ENCODE results near the gene RBMS3.

- TF ChIP-seq EZH2 (conservative IDR thresholded peaks at IDR 0.05; ENCODE audit: low read depth, low read length) (no peak), NFKBIZ (CRISPR knock-in tag; IDR thresholded peaks at IDR 0.05) (no peak), ZFP36 (IDR thresholded peaks at IDR 0.05; ENCODE audit: borderline replicate concordance, low read depth, low read length, partially characterized antibody) (no peak), MEF2D (CRISPR knock-in tag; IDR thresholded peaks at IDR 0.05) (no peak), TP53 (CRISPR knock-in tag; conservative IDR thresholded peaks at IDR 0.05) (no peak), ZNF589 (CRISPR knock-in tag; conservative IDR thresholded peaks at IDR 0.05) (no peak), SRSF1 (optimal IDR thresholded peaks at IDR 0.05; ENCODE audit: low read depth, low read length) (no peak), ZHX1 (CRISPR knock-in tag; IDR thresholded peaks at IDR 0.05; ENCODE audit: low read depth) (no peak), NR2F6 (IDR thresholded peaks at IDR 0.05) (no peak), NR2F6 (CRISPR knock-in tag; IDR thresholded peaks at IDR 0.05) (no peak), EP300 (IDR thresholded peaks at IDR 0.05; ENCODE audit: low read depth in 2 of 2, low read length in 2 of 2) (no peak), EP300 (CRISPR knock-in tag; IDR thresholded peaks at IDR 0.05; ENCODE audit: borderline replicate concordance) (no peak), ZFP62 (CRISPR knock-in tag; IDR thresholded peaks at IDR 0.05) (no peak)
Observed at GRCh38 chr3:29322586-29322985, 41.7 kb downstream of the RBMS3 start.
